Brain pericyte (primary cell): ENCODE measurements around the gene MRPL9.

ENCODE experiments used
- DNase-seq: peaks from one replicate; pipeline ENCODE4 v3.0.0-alpha.2; 2012; ENCODE audit warnings: low read depth, low spot score

MRPL9 gene

DNA sequence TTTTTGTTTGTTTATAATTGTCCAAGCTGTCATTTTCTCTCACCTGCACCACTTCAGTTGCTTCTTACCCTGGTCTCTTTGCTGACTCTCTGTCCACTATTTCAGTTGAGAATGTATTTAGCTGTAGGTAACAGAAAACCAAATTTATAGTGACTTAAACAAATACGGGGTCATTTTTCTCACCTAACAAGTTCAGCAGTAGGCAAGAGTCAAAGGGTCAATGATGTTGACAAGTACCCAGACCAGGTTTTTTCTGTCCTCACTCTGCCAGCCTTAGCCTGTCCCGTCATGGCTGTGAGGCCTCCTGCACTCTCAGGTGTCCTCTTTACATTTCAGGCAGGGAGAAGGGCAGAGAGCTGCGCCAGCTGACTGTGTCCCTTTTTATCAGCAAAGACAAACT lies 30.2 kb downstream of the MRPL9 start:
- DNase-seq, result no peak

DNA sequence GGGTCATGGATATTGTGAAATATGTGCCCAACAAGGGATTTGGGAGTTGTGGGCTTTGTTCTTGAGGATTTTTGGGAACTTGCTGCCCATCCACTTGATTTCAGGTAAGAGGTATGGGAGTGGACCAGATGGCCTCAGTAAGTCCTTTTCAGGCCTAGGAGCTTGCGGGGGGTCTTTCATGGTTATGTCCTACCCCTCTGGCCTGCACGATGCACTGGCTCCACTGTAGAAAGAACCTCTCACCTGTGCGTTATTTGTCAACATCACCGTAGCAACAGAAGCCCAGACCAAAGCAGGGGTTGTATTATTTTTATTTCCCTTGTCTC lies 33.4 kb downstream of the MRPL9 start:
- DNase-seq, result no peak

DNA sequence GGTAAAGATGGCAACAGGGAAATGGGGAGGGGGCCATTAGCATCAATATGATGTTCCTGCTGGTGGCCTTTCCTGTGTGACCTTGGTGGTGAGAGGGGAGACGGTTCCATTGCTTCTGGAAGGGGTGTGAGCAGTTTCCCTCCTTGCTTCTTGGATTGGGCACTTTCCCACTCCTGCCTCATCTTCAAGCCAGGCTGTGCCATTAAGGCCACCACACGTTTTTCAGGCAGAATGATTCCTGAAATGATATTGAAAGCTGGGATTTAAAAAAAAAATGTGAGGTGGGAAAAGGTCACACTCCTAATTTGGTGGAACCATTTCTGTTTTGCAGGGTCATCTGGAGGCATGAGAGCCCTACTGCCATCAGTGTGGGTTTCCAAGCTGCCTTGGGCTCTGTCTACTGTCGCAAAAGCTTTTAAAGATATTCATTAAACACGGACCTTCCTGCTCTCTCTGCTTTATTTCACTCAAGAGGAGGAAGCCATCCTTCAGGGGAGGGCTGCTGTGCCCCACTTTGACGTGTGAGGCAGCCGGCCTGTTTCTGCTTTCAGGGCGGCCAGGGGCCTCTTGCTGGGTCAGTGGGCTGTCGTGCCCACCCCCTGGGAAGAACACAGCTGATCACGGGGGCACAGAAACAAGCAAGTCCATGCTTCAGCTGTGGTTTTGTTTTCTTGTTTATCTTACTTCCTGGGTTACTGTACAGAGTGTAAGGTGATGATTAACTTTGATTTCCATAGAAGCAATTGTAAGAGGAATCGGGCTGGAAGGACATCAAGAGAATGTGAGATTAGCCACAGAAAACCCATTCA lies 33.9 kb downstream of the MRPL9 start:
- DNase-seq, result no peak

DNA sequence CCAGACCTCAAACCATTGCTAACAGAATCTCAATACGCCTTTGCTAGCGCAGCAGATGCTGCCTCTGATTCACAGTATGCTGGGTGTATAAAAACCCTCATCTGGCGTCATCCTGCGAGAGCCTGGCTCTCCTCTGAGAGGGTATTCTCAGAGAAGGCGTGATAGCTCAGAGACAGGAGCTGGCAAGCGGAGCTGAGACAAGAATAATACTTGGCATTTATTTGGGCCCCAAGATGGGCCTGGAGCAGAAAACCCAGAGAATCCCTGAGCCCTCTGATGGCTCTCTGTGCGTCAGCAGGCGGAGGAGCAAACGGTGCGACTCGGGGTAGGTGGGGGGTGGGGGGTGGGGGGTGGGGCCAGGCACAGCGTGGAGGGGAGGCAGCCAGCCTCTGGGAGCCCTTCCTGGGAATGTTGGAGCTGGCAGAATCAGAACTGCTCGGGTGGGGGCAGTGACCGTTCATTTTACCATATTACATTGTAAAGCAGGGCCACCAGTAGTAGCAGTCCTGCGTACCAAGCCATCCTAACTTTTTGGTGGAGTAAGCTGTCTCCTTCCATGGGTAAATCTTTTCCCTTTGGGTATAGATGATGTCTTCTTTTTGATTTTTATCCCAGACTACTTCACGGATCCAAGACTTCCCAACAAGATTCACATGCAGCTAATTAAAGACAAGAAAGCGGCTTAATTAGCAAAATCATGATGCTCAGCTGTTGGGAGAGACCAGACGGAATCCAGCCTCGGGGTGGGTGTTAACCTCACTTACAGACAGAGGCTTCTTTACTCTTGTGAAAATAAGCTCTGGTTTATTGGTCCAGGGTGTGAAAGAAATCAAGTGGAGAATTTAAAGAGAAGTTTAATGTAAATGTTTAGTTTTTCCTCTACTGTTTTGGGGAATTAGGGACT lies 34.9 kb downstream of the MRPL9 start:
- no peak for DNase-seq

DNA sequence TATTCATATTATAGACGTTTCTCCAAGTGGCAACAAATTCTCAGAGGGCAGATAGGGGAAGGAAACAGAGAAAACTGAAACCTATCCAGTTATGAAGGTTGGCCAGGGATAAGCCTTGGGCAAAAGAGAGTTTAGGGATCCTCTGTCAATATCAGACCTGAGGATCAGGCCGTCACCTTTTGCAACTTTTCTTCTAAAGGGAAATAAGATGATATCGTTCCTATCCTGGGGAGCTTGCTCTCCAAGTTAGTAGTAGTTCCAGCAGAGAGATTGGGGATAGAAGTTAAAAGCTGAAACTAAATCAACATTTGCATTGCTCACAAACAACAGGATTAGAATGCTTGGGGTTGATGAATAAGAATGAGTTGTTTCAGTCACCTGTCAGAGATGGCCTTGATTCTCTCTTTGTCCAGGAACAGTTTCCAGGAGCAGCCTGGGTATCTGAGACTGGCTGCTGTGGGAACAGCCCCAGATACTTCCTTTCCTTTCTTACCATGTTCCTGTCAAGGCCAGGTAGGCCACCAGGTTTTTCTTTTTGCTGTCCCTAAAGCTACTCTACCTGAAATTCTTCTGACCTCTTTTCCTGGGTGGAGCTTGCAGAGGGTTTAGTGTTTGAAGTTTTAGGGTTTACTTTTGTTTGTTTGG lies 39.4 kb downstream of the MRPL9 start:
- no peak for DNase-seq

DNA sequence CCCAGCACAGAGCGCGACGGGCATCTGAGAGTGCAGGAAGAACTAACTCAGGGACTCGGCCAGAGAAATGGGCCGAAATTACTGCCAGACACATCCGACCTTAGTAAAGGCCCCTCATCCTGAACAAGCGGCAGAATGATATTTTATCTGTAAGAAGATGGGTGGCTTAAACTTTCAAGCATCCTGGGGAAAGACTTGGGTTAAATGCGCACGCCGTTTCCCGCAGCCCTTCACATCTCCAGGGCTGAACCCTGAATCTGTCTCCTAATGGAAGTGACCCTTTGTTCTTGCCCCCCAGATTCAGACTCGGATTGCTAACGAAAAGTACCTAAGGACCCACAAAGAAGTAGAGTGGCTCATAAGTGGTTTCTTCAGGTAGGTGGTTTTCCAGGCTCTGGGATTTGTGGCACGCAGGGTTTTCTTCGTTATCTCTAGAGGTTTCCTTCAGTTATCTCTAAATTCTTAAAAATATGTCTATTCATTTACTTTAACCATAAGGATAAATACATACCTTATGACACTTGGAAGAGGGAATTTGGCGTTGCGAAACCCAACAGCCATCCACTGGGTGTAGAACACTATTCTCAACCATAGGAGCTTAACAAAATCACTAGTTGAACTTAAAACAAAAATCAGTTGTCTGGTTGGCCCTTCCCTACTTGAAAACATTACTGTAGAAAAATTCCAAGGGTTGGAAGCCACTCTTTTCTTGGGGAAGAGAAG lies 41.3 kb downstream of the MRPL9 start:
- DNase-seq, result no peak

DNA sequence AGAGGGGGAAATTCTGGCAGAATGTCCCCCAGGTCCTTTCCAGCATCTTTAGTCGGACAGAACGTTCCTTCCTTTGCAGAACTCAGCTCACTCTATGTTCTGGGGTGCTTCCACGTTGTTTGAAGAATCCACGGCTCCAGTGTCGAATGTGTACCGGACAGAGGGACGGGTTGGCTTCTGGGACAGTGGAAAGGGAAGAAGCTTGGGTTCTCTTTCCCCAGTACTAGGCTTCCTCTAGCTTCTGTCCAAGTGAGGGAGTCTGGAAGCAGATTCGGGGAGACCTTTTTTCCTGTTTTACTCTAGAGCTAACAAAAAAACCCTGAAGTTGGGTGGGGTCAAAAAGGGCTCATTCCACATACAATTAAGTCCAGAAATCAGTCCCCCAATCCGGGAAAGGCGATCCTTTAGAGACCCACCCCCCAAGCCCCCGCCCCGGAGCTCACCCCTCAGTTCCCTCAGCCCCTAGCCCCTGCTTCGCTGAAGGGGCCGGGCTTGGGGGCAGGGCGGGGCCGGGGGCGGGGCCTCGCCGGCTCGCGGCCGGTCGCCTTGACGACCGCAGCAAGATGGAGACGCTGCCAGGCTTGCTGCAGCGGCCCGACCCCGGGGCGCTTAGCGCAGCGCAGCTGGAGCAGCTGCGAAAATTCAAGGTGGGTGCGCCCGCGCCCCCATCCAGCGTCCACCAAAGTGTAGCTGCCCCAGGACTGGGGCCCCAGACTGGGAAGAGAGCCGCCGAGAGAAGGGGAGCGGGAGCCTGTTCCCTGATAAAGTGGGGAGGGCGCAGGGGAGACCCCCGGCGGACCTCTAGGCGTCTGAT lies 42.1 kb downstream of the MRPL9 start, which contains the start of gene RIIAD1:
RIIAD1 (plus strand) TSS at position 549 of the 814 bp plus-strand sequence; CDS start at position 564, 15 bp downstream.
- DNase-seq, result no peak

DNA sequence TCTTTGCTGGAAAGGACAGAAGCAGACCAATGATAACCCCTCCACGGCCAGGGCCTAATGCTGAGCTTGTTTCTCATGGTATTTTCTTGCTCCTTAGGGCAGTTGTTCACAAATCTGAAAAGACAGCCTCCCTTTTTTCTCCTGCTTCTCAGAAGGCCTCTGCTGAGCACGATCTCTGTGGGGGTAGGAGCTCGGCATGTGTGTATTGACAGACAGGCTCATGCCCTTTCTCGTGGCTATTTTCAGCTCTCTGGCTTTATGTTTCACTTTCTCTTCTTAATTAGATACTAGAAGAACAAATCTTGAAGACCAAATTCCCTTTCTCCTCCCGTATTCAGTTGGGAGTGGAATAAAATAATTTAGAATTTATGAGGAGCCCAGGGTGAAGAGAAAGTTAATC lies 42.7 kb downstream of the MRPL9 start:
- no peak for DNase-seq

DNA sequence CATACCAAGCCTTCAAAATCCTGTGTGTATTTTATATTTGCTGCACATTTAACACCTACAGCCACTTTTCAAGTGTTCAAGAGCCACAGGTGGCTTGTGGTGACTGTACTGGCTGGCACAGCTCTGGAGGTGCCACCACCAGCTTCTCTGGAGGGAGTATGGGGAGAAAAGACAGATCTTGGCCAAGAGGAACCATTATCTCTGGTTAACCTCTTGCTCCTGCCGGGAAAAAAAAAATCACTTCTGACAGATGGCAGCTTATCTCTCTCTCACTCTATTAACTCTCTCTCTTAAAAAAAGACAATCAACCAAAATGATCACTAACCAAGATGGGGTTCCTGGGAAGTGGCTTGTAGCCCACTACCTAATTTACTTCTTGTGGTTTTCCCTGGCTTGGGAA lies 43.2 kb downstream of the MRPL9 start:
- no peak for DNase-seq

DNA sequence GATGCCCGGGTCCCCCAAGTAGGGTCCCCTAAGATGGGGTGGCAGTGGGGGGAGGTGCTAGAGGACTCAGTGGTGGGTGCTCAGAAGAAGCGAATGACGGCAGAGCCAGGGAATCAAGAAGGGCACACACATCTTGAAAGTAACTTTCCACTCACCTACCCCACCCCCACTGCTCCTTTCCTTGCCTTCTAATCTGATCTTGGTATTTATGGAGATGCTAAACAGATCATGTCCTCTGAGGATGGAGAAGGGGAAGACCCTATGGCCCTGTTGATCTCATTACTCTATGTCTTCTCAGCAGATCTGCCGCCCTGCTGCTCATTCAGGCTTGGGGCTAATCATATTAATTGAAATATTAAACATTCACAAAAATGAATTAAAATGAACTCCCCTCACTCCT lies 44.6 kb downstream of the MRPL9 start:
- DNase-seq, result no peak

DNA sequence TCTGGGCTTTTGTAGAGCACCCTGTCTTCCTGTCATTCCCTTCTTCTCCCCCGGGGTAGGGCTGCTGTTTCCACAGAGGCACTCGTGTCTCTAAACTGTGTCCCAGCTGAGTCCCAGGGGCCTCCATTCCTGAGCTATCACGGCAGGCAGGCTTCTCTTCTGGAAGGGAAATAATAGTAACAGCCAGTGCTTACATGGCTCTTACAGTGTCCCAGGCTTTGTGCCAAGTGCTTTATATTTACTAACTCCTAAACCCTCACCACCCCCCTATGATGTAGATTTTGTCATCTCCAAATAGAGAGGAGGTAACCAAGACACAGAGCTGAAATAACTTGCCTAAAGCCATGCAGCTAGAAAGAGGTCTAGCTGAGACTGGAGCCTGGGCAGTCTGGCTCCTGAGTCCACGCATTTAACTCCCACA lies 45.3 kb downstream of the MRPL9 start:
- DNase-seq, result no peak

DNA sequence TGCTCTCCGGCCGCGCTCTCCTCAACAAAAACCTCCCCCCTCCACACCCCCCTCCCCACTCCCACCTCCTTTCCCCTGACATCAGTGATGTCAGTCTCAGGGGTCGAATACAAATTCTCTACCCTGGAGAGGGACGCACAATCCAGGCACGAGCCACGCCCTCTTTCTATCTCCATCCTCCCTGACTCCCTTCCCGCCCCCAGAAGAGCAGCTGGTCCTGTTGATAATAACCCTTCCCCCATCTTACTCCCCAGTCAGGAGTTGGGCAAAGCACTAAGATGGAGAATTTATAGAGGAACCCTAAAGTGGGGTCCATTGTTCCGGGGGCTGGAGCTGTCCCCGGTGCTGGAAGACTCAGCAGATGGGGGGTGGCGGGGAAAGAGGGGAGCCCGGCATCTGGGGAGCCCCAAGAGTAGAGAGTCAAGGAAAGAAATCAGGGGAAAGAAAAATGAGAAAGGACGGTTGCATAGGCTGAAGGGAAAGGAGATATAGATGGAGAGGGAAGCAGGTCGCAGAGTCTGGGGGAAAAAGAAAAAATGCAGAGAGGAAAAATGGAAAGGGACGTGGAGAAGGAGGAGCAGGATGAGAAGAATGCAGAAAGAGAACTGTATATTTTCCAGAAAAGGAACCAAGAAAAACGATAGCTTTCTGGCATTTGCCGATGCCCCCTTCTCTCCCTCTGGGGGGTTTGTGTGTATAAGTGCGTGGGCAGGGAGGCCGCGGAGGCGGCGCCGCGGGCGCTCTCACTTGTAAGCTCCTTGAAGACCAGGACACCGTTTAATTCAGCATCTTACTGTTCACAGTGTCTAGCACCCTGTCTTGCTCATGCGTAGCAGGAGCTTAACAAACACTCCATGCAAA lies 46.3 kb downstream of the MRPL9 start, which contains the start of gene CELF3:
CELF3 (minus strand) TSS at position 33 of the 861 bp plus-strand sequence. CDS start 783 bp downstream, outside the sequence.
- no peak for DNase-seq

DNA sequence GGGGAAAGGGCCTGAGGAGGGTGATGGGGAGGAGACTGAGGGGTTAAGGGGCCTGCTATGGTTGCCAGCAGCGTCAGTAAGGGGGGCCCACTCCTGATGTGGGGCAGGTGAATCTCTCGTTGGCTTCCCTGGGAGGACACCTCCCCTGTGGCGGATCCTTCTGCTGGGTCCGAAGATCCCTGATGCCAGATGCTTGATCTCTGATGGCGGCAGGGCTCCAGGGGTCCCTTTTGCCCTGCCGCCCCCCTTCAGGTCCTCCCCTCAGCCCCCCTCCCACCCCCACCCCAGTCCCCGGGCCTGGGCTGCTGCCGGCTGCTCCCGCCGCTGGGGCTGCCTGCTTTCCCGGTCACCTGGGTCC lies 46.9 kb downstream of the MRPL9 start:
- DNase-seq, result no peak

DNA sequence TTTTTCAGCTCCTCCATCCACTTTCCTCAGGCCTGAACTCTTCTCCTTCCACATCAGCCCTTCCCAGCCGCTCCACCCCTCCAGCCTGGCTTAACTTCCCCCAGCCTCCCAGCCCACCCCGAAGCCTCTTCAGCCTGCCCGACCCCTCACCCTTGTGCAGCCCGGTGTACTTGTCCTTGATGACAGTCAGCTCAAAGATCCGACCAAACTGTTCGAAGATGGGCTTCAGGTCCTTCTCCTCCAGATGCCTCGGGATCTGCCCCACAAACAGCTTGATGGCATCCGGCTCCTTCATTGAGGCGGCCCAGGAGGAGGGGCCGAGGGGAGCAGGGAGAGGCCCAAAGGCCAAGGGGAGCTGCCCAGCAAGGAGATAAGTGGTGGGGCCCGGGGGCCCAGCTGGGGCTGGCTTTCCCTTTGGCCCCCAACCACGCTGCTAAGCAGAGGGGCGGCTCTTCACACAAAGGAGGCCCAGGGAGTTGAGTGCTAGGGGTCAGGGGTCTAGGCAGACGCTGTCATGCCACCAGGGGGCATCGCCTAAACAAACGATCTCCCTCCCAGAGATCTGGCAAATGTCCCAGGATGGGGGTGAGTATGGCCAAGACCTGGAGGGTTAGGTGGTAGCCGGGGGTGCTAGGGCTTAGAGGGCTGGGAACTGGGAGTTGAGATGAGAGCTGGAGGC lies 47.4 kb downstream of the MRPL9 start:
- no peak for DNase-seq

DNA sequence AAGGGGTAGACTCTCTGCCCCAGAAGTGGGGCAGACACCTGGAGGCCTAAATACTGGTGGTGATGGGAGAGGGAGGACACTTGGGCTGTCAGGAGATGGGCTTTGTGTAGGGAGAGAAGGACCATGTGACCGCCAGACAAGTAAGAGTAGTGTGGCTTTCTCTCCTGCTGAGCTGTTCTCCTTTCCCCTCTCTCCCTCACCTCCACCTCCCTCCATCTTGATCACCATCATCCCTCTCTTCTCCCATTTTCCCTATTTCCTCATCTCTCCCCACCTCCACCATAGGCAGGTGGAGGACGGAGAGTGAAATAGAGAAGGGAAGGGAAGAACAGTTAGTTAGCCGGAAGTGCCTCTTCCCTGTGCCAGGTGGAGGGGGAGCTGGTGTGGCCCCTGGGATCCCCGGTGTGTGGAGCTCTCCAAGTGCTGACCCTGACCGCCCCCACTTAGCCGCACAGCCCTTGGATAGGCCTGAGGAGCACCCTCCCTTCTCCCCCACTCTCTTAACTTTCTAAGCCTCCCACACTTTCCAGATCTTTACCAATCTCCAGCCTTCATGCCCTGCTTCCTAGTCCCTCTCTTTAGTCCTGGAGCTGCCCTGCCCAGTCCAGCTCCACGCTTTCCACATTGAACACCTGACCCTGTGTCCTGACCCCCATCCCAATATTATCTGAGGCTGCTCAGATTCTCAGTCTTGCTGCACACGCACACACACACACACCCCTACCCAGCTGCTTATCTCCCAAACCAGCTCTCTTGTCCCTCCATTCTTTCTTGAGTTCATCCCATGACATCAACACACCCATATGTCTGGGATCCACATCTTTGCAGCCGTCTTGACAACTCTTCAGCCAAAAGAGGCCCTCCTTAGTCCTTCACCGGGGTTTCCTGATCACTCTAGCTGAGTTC lies 48.2 kb downstream of the MRPL9 start:
- no peak for DNase-seq

DNA sequence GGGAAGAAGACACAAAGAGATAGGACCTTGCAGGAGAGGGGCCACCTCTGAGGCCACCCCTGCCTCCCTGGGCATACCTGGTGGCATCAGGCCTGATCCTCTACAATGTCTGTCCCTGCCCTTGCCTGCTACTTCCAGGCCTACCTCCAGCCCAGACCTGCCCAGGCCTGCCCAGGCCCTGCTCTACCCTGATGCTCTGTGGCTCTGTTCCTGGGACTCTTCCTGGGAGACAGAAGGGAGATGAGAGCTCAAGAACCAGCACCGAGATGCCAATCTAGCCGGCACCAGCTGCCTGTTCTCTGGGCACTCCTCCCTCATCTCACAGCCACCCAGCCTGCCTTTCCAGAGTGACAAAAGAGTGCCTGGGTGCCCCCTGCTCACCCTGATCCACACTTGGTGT lies 49.4 kb downstream of the MRPL9 start:
- no peak for DNase-seq

DNA sequence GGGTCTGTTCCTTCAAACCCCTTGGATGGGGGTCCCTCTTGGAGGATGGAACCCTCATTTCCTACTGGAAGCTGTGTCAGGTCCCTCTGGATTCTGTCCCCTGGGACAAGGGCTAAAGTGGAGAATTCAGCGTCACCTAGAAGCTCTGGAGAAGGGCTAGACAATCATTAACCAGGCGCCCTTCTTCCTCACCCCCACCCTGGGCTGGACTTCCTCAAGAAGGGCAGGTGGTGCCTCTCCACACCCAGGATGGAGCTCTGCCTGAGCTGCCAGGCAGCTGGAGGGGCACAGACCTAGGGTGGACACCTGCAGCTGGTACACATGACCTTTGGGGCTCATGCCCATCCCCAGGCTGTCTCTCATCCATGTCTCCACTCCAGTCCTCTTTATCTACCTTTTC lies 50.3 kb downstream of the MRPL9 start:
- no peak for DNase-seq

DNA sequence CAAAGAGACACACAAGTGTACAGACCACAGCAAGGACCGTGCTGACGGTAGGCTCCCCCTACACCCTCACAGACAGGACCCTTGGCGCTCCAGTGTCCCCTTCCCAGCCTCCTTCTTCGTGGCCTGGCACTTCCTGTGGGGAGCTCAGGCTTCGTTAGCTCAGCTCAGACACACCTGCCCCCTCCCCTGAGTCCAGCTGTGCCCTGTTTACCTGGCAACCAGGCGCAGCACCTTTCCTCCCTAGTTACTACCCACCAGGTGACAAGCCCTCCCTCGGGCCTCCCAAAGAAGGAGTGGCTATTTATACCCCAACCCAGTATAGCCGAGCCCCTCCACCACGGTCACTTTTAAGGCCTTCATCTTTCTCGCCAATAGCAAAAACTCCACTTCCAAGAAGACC lies 51.3 kb downstream of the MRPL9 start:
- no peak for DNase-seq
